ENCODE results near the gene LRRC25.

- no peak for TF ChIP-seq POLR2A (IDR thresholded peaks at IDR 0.05; ENCODE audit: low read depth, low read length)
- no peak for TF ChIP-seq CTCF (conservative IDR thresholded peaks at IDR 0.05; ENCODE audit: low read depth, low read length)
- no peak for TF ChIP-seq USF2 (IDR thresholded peaks at IDR 0.05; ENCODE audit: low read depth, low read length)
- no peak for TF ChIP-seq RAD21 (IDR thresholded peaks at IDR 0.05; ENCODE audit: low read length)
- TF ChIP-seq NFE2L2 (IDR thresholded peaks at IDR 0.05; ENCODE audit: low read depth, low read length) = no peak
- TF ChIP-seq ELK1 (IDR thresholded peaks at IDR 0.05; ENCODE audit: borderline replicate concordance, low read depth, low read length) = no peak
- TF ChIP-seq RFX5 (IDR thresholded peaks at IDR 0.05; ENCODE audit: low read depth, low read length) = no peak
- TF ChIP-seq RCOR1 (IDR thresholded peaks at IDR 0.05; ENCODE audit: insufficient replicate concordance, low read length) = no peak
- no peak for TF ChIP-seq CEBPB (IDR thresholded peaks at IDR 0.05; ENCODE audit: low read depth, low read length)
- no peak for TF ChIP-seq BHLHE40 (IDR thresholded peaks at IDR 0.05; ENCODE audit: low read depth, low read length)
- TF ChIP-seq FOS (IDR thresholded peaks at IDR 0.05; ENCODE audit: low read depth, low read length) = no peak
Observed at GRCh38 chr19:18433015-18433691, 35.7 kb upstream of the LRRC25 start.
